GM18951 (cell line): ENCODE data around the gene ZBTB7C.
"Not testable (repeated sequence)": the region's sequence is repeated elsewhere in the genome, so short reads cannot be mapped to it uniquely, and the experiment has no call there.

Experiments used
- POLR2A ChIP-seq: IDR thresholded peaks from 4 replicates; pipeline ENCODE4 v1.6.1; 2011; ENCODE audit warnings: mild to moderate bottlenecking; ENCODE audit not compliant: insufficient read length, insufficient read depth; ENCODE audit errors: extremely low read depth
- in situ Hi-C: fragments of 300-500 bp; cut with MboI; formaldehyde crosslinking; loops from one replicate; pipeline ENCODE4 v1.12.0; 2022; ENCODE audit warnings: low sequenced_read_pairs, mixed read lengths, inconsistent platforms; ENCODE audit not compliant: unreplicated experiment

ZBTB7C gene

GRCh38 chr18:48436907-48437306 lies 27.7 kb upstream of the ZBTB7C start:
- TF ChIP-seq POLR2A, result no peak
- in situ Hi-C loops, result no loop called here

GRCh38 chr18:48434382-48434781 lies 25.2 kb upstream of the ZBTB7C start:
- in situ Hi-C loops, result not testable (repeated sequence)

DNA sequence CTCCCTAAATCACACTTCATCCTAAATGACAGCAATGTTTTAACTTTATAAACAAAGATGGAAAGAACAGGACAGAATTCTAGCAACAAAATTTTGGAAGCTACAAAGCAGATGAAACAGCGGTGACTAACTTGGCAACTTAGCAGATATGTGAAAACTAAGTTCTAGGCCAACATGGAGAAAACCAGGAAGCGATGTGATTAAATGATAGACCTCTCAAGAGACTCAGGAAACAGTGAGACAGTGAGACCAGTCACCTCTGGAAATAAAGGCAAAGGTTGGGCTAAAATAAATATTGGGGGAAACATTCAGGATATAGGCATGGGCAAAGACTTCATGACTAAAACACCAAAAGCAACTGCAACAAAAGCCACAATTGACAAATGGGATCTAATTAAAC lies 24.4 kb upstream of the ZBTB7C start:
- in situ Hi-C loops, result no loop called here
- TF ChIP-seq POLR2A, result no peak

GRCh38 chr18:48430150-48430549 lies 21.0 kb upstream of the ZBTB7C start:
- in situ Hi-C loops, result no loop called here
- no peak for TF ChIP-seq POLR2A

- TF ChIP-seq POLR2A, result no peak
- in situ Hi-C loops, result no loop called here
These were observed 19.4 kb upstream of the ZBTB7C start for GRCh38 chr18:48428475-48429177.

GRCh38 chr18:48422947-48423378 lies 13.8 kb upstream of the ZBTB7C start:
- in situ Hi-C loops, result no loop called here
- TF ChIP-seq POLR2A, result no peak

DNA sequence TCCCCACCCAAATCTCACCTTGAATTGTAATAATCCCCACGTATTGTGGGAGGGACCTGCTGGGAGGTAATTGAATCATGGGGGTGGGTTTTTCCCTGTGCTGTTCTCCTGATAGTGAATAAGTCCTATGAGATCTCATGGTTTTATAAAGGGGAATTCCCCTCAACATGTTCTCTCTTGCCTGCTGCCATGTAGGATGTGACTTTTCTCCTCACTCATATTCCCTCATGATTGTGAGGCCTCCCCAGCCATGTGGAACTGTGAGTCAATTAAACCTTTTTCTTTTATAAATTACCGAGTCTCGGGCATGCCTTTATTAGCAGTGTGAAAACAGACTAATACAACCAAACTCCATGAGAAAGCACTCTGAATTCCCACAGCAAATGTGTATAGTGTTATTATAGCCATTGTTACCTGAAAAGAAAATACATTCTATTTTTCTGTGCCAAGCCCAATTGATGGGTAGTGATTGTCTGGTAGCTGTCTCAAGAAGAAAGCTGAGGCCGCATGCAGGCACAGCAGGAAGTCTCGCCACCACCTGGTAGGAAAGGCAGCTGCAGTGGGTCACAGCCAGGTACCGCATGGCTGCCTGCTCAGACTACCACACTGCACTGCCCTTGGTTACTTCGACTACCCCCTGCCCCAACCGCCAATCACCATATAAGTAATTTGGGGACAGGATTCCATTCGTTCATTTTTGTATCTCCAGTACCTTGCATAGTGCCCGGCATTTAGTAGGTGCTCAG lies 10.3 kb upstream of the ZBTB7C start:
- in situ Hi-C loops, result no loop called here
- TF ChIP-seq POLR2A, result no peak

GRCh38 chr18:48418539-48419276 lies 9.5 kb upstream of the ZBTB7C start:
- in situ Hi-C loops, result no loop called here
- no peak for TF ChIP-seq POLR2A

- TF ChIP-seq POLR2A, result no peak
- in situ Hi-C loops, result no loop called here
These were observed 8.8 kb upstream of the ZBTB7C start for GRCh38 chr18:48417985-48418384.

- in situ Hi-C loops, result no loop called here
- TF ChIP-seq POLR2A, result no peak
These were observed 4.2 kb upstream of the ZBTB7C start for GRCh38 chr18:48413342-48413741.

- no peak for TF ChIP-seq POLR2A
- in situ Hi-C loops, result no loop called here
These were observed 3.3 kb upstream of the ZBTB7C start for GRCh38 chr18:48412339-48412929.

DNA sequence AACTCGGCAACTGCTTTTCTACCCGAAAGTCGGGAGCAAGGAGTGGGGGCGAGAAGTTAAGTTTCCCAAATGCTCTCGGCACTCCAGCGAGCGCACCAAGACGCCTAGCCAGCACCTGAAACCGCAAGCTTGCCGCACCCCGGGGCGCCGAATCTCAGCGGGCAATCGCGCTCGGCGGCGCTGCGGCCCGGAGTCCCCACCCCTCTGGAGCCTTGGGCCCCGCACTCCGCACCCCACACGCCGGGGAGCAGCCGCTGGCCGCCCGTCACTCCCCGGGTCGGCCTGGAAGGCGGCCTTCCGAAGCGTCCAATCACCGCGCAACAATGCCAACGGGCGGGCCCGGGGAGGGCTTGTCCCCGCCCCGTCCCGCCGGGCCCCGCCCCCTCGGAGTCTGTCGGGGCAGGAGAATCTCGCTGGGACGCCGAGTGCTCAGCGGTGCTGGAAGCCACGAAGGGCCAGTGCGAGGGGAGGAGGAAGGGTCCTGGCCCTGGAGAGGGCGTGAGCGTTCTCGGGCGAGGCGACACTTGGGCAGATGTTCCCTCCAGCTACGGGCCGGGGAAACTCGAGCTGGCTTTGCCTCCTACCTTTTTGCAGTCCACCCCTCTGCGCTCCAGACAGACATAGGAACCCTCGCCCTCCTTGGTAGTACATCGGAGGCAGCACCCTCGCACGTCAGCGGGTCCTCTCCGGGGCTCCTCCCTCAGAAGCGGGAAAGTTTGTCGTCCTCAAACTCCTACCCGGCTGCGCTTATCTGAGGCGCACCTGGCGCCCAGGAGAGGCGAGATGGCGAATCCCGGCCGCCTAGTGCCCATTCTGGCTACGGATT lies 1.1 kb upstream of the ZBTB7C start:
- in situ Hi-C loops, result no loop called here
- no peak for TF ChIP-seq POLR2A
